GM23248 (cell line): ENCODE results near the gene FAM9A. TPM values are rescaled to one million over a fixed set of nuclear protein-coding genes. Genes with fewer than 3 reads are reported as not detected.

ENCODE experiments used
- DNase-seq: peaks from one replicate; pipeline ENCODE4 v3.0.0-alpha.2; 2015
- H2AFZ ChIP-seq: fragments of 200-600 bp; sonication (generic); 2 replicates; pipeline ENCODE4 v1.6.1; 2016; ENCODE audit warnings: antibody characterized with exemption
- H3F3A ChIP-seq: fragments of 200-600 bp; sonication (generic); 2 replicates; pipeline ENCODE4 v1.6.1; 2016; ENCODE audit warnings: mild to moderate bottlenecking, antibody characterized with exemption, mixed run types; ENCODE audit not compliant: insufficient read depth
- H3K27ac ChIP-seq: fragments of 200-600 bp; sonication (generic); 2 replicates; pipeline ENCODE4 v1.5.1; 2016; ENCODE audit warnings: mild to moderate bottlenecking
- H3K27me3 ChIP-seq: fragments of 200-600 bp; sonication (generic); replicated peaks from 2 replicates; pipeline ENCODE4 v1.6.1; 2016; ENCODE audit warnings: mild to moderate bottlenecking; ENCODE audit not compliant: insufficient read depth
- H3K36me3 ChIP-seq: fragments of 200-600 bp; sonication (generic); 2 replicates; pipeline ENCODE4 v1.6.1; 2016; ENCODE audit warnings: low read depth, mild to moderate bottlenecking
- H3K4me1 ChIP-seq: fragments of 200-600 bp; sonication (generic); 2 replicates; pipeline ENCODE4 v1.6.1; 2016; ENCODE audit warnings: mild to moderate bottlenecking; ENCODE audit not compliant: insufficient read depth
- H3K4me2 ChIP-seq: fragments of 200-600 bp; sonication (generic); one replicate; pipeline ENCODE4 v1.6.1; 2016; ENCODE audit warnings: mild to moderate bottlenecking; ENCODE audit not compliant: unreplicated experiment
- H3K4me3 ChIP-seq: fragments of 200-600 bp; sonication (generic); 2 replicates; pipeline ENCODE4 v1.5.1; 2016; ENCODE audit warnings: mild to moderate bottlenecking
- H3K79me2 ChIP-seq: fragments of 200-600 bp; sonication (generic); 2 replicates; pipeline ENCODE4 v1.6.1; 2016; ENCODE audit warnings: mild to moderate bottlenecking; ENCODE audit not compliant: insufficient read depth
- H3K9ac ChIP-seq: fragments of 200-600 bp; sonication (generic); 2 replicates; pipeline ENCODE4 v1.6.1; 2016; ENCODE audit warnings: mild to moderate bottlenecking
- H3K9me2 ChIP-seq: fragments of 200-600 bp; sonication (generic); 2 replicates; pipeline ENCODE4 v1.6.1; 2016; ENCODE audit warnings: mixed run types, mild to moderate bottlenecking, moderate library complexity; ENCODE audit not compliant: insufficient read depth
- H3K9me3 ChIP-seq: fragments of 200-600 bp; sonication (generic); one replicate; pipeline ENCODE4 v1.6.1; 2017; ENCODE audit warnings: low read depth
- H4K20me1 ChIP-seq: fragments of 200-600 bp; sonication (generic); 2 replicates; pipeline ENCODE4 v1.6.0; 2016; ENCODE audit not compliant: insufficient read depth
- EZH2 ChIP-seq: fragments of 200-600 bp; sonication (generic); IDR thresholded peaks from 2 replicates; pipeline ENCODE4 v1.6.1; 2018; ENCODE audit warnings: antibody characterized with exemption, mild to moderate bottlenecking; ENCODE audit not compliant: insufficient read depth, poor library complexity, severe bottlenecking
- EZH2phosphoT487 ChIP-seq: fragments of 200-600 bp; sonication (generic); IDR thresholded peaks from 2 replicates; pipeline ENCODE4 v1.6.1; 2018; ENCODE audit warnings: antibody characterized with exemption, moderate library complexity, mild to moderate bottlenecking, low read depth; ENCODE audit not compliant: insufficient read depth
- WGBS, 2 experiments: methylation state at CpG; one replicate each; pipeline ENCODE4 v1.1.6; 2015 to 2017; ENCODE audit warnings: low lambda C conversion rate in 2 of 2, low coverage in 1 of 2; ENCODE audit errors: missing lambda C conversion rate in 2 of 2; 5-methylcytosine and 5-hydroxymethylcytosine counted together
- in situ Hi-C: fragments of 300-500 bp; cut with MboI; formaldehyde crosslinking; loops from 2 replicates; pipeline ENCODE4 v1.15.0; 2020
- polyA plus RNA-seq: library from polyadenylated mRNA; unstranded; fragments of >200 nt; fragmentation: Nextera tagmentation; extraction: Ambion mirVana; gene quantifications from 2 replicates; pipeline ENCODE4 v1.2.1, GENCODE V29; 2016
- total RNA-seq: library from RNA; depleted of rRNA; stranded (reverse); fragments of >200 nt; shearing (Covaris generic); gene quantifications from 2 replicates; pipeline ENCODE4 v1.2.3, GENCODE V29; 2014

The FAM9A gene
- total and polyA plus RNA-seq, 2 experiments from 2014 or later: not detected

DNA sequence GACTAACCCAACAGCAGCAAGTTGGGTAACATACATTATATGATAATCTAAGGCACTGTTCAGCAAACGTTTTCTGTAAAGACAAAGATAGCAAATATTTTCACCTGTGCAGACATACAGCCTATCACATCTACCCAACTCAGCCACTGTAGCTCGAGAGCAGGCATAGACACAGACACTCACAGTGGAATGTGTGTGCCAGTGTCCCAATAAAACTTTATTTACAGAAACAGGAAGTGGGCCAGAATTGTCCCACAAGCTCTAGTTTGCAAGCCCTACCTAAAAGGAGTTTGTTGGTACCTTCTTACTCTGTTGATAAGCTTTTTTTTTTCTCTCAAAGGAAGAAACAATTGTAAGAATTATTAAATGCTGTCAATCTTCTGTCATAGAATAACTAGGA lies 11.9 kb upstream of the FAM9A start:
- H3K4me2 ChIP-seq: no peak overlapping the region
- no peaks in the 10 kb centered on the region for H3K9me3 ChIP-seq
- no peak overlapping the region for H3K27ac ChIP-seq
- H4K20me1 ChIP-seq: no peaks in the 10 kb centered on the region
- H3K4me1 ChIP-seq: no peaks in the 10 kb centered on the region
- H3F3A ChIP-seq: no peaks in the 10 kb centered on the region
- no peak overlapping the region for H3K9ac ChIP-seq
- no peaks in the 10 kb centered on the region for H3K27me3 ChIP-seq
- in situ Hi-C loops: loop anchor here (10.0 to 25.0 kb wide), 2 partner anchors 68 to 899 kb away; no protein-coding TSS in a partner anchor
- WGBS, 2 experiments: 12 to 28% methylated on average over 2 of the region's 2 CpGs
- no peaks in the 10 kb centered on the region for H3K79me2 ChIP-seq
- no peaks in the 10 kb centered on the region for H3K36me3 ChIP-seq
- no peak for DNase-seq
- no peaks in the 10 kb centered on the region for H3K9me2 ChIP-seq
- H2AFZ ChIP-seq: no peak overlapping the region
- no peak overlapping the region for H3K4me3 ChIP-seq
- TF ChIP-seq EZH2: no peak
- no peak for TF ChIP-seq EZH2phosphoT487

DNA sequence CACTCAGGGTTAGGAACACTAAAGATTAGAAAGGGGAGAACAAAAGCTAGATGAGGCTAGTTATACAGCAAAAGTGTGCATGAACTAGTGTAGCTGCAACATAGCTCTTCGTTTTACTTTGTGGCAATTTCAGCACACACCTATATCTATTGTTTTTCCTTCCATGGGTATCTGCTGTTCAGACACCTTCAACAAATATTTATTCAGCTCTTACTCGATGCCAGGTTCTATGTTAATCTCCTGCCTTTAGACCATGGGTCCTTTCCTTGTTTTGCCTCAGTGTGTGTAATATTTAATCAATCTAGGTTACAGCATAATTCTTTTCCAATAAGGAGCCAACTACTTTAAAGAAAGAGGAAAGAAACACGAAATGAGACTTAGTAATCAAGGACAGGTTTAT lies 10.4 kb upstream of the FAM9A start:
- no peaks in the 10 kb centered on the region for H3K9me3 ChIP-seq
- 51 to 63% methylated on average over 3 of the region's 3 CpGs for WGBS, 2 experiments
- no peak overlapping the region for H3K27ac ChIP-seq
- TF ChIP-seq EZH2phosphoT487 (no peak), EZH2 (no peak)
- H3K9ac ChIP-seq: no peak overlapping the region
- H3F3A ChIP-seq: no peaks in the 10 kb centered on the region
- no peak for DNase-seq
- H3K79me2 ChIP-seq: no peaks in the 10 kb centered on the region
- no peaks in the 10 kb centered on the region for H4K20me1 ChIP-seq
- H3K4me2 ChIP-seq: no peak overlapping the region
- in situ Hi-C loops: loop anchor here (10.0 to 25.0 kb wide), 2 partner anchors 67 to 901 kb away; no protein-coding TSS in a partner anchor
- no peaks in the 10 kb centered on the region for H3K4me1 ChIP-seq
- no peak overlapping the region for H3K4me3 ChIP-seq
- H2AFZ ChIP-seq: no peak overlapping the region
- no peaks in the 10 kb centered on the region for H3K9me2 ChIP-seq
- H3K27me3 ChIP-seq: no peaks in the 10 kb centered on the region
- no peaks in the 10 kb centered on the region for H3K36me3 ChIP-seq

DNA sequence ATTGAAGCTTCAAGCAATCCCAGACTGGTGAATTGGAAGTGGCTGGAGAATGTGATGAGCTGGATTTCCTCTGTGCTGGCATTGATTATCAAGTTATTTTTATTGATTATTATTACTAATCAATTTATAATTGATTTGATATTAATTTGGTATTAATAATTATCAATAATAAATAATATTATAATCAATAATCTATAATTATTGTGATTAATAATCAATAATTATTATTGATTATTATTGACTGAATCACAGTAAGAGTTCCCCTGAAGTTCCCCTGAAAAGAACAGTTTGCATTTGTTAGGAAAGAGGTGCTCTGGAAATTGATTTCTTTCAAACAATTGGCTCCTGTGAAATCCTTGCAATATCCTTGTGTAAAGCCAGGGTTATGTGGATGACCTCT lies 7.5 kb upstream of the FAM9A start:
- no peaks in the 10 kb centered on the region for H3K36me3 ChIP-seq
- in situ Hi-C loops: loop anchor here (25.0 kb wide), 1 partner anchor 904 kb away; no protein-coding TSS in a partner anchor
- H3K4me2 ChIP-seq: no peak overlapping the region
- H3K4me1 ChIP-seq: no peaks in the 10 kb centered on the region
- no peak overlapping the region for H2AFZ ChIP-seq
- no peak for TF ChIP-seq EZH2
- TF ChIP-seq EZH2phosphoT487: no peak
- DNase-seq: no peak
- H3K79me2 ChIP-seq: no peaks in the 10 kb centered on the region
- no peak overlapping the region for H3K27ac ChIP-seq
- no peaks in the 10 kb centered on the region for H4K20me1 ChIP-seq
- H3K27me3 ChIP-seq: no peaks in the 10 kb centered on the region
- no peaks in the 10 kb centered on the region for H3K9me3 ChIP-seq
- H3K9ac ChIP-seq: no peak overlapping the region
- no peaks in the 10 kb centered on the region for H3K9me2 ChIP-seq
- H3F3A ChIP-seq: no peaks in the 10 kb centered on the region
- H3K4me3 ChIP-seq: no peak overlapping the region

DNA sequence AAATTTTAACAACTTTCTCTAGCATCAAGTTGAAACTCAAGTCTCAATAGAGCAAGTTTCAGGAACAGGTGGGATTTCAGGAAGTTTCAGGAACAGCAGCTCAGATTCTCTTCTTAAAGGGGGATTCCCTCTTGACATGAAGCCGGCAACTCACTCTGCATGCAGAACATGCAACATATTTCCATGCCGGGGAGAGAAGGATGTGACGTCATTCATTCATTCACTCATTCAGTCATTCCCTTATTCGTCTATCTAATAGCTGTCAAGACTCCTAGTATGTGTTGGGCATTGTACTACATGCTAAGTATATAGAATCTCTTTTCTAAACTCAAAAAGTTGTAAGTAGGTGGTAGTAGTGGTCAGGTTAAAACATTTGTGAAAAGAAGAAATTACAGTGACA lies 4.8 kb upstream of the FAM9A start:
- Histone ChIP-seq H4K20me1 (no peaks in the 10 kb centered on the region), H3K36me3 (no peaks in the 10 kb centered on the region), H3F3A (no peaks in the 10 kb centered on the region), H3K9me3 (no peaks in the 10 kb centered on the region), H3K9me2 (no peaks in the 10 kb centered on the region), H3K4me2 (no peak overlapping the region), H3K27ac (no peak overlapping the region), H3K9ac (no peak overlapping the region), H3K4me3 (no peak overlapping the region), H3K27me3 (no peaks in the 10 kb centered on the region), H3K4me1 (no peaks in the 10 kb centered on the region), H2AFZ (no peak overlapping the region), H3K79me2 (no peaks in the 10 kb centered on the region)
- no peak for TF ChIP-seq EZH2
- DNase-seq: no peak
- in situ Hi-C loops: loop anchor here (25.0 kb wide), 1 partner anchor 906 kb away; no protein-coding TSS in a partner anchor
- WGBS, 2 experiments: 69 to 79% methylated on average over 4 of the region's 4 CpGs

DNA sequence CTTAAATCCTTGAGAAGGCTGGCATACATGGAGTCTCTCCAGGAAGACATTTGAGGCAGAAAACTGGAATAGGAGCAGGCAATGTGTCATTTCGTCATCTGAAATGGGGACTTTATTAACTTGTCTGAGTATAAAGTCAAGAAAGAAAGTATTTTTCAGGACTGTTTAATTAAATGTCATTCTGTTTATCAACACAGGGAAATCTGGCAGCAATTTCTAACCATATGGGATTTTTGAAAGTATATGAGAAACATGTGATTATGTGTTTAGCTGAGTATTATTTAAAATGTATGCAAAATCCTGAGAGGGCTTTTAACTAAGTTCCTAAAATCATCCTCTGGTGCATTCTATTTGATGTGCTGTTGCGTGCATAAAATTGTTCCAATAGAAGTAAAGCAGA lies 3.9 kb upstream of the FAM9A start:
- no peaks in the 10 kb centered on the region for H3K79me2 ChIP-seq
- H3K9me3 ChIP-seq: no peaks in the 10 kb centered on the region
- no peak overlapping the region for H2AFZ ChIP-seq
- no peak overlapping the region for H3K27ac ChIP-seq
- H4K20me1 ChIP-seq: no peaks in the 10 kb centered on the region
- no peak overlapping the region for H3K4me2 ChIP-seq
- in situ Hi-C loops: loop anchor here (25.0 kb wide), 1 partner anchor 907 kb away; no protein-coding TSS in a partner anchor
- no peaks in the 10 kb centered on the region for H3K9me2 ChIP-seq
- H3K4me3 ChIP-seq: no peak overlapping the region
- no peaks in the 10 kb centered on the region for H3K36me3 ChIP-seq
- no peaks in the 10 kb centered on the region for H3F3A ChIP-seq
- no peaks in the 10 kb centered on the region for H3K27me3 ChIP-seq
- H3K9ac ChIP-seq: no peak overlapping the region
- no peak for DNase-seq
- TF ChIP-seq EZH2 (no peak), EZH2phosphoT487 (no peak)
- WGBS, 2 experiments: 52% methylated on average over 2 of the region's 2 CpGs
- no peaks in the 10 kb centered on the region for H3K4me1 ChIP-seq
